HG03060 (cell line): ENCODE data around the gene DST.

Experiments used
- ATAC-seq: cut with Tn5 transposase; IDR thresholded peaks from one replicate; pipeline ENCODE4 v1.9.1; 2021; ENCODE audit warnings: low read depth, moderate number of reproducible peaks; ENCODE audit not compliant: unreplicated experiment

DST gene

DNA sequence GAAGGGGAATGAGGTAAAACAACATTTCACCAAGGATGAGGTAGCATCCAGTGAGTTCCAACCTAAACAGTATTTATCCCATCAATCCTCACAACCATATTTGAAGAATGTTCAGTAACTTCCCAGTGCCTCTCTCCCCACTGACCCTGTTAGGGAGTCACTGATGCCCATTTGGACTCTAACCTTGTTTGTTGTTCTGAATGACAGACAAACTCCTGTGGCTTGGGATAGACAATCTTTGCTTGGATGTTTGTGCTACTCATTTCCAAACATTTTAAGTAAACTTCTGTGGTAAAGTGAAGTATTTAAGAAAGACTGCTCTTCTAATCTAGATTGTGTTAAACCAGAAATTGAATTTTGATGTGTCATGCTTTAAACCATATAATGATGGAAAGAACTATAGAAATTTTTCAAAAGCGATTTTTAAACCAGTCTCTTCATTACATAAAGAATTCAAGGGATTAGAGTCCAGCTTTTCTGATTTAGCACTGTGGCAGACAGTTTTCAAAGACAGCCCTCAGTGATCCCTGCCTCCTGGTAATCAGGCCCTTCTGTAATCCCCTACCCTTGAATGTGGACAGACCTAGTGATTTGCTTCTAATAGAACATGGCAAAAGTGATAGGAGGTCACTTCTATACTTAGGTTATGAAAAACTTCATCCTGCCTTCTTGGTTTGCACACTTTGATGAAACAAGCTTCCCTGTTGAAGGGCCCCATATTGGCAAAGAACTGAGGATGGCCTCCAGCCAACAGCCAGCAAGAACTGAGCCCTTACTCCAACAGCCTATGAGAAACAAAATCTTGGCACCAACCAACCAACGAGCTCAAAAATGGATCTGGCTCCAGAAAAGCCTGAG is 191.6 kb downstream of the DST start:
- no peak for ATAC-seq

GRCh38 chr6:56450376-56450775 is 192.3 kb downstream of the DST start:
- no peak for ATAC-seq

GRCh38 chr6:56448046-56448445 is 194.6 kb downstream of the DST start:
- no peak for ATAC-seq

DNA sequence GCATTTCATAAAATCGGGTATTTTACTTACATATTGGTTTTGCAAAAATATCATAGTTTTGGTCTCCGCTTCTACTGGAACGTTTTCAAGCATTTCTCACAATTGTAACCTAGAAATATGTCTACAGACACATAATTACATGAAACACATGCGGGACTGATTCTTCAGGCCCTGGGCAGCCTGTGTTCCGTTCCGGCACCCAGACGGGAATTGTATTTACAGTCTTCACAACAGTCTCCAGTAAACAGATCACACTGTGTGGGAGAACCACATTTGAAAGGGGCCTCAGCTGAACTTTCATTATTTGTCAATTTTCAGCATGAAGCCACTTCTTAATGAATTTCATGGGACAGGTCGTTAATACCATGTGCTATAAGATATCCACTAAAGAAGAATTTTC is 196.9 kb downstream of the DST start:
- no peak for ATAC-seq

DNA sequence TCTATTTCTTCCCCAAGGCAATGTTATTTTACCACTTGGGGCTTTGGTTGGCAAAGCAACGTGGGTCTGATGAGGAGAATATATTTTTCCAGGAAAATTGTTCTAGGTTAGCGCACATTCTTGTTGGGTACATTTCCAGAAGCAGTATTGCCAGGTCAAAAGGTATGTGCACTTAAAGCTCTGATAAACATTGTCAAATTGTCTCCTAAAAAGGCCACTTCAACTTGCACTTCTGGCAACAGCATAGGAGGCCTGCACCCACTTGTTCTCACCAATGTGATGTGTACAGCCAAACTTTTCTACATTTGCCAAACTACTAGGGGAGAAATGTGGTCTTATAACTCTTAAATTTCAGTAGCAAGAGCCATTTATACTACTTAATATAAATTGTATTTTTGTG is 197.8 kb downstream of the DST start:
- ATAC-seq, result no peak

DNA sequence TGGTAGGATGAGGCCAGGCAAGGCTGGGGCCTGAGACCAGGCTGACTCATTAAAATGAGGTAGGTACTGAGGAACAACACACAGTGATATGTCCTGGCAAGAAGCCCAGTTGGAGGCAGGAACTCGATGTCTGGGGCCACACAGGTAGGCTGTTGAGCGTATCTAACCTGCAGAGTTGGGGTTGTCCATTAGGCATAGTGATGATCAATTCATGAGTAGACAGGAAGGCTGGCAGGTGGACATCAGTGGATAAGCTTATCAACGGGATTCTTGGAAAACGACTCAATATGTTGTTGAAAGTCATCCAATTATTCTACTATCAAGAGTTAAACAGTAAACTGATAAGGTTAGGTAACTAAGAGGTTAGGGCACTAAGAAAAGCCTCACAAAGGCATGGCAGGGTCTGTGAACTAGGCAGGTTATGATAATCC is 202.1 kb downstream of the DST start:
- ATAC-seq, result no peak

DNA sequence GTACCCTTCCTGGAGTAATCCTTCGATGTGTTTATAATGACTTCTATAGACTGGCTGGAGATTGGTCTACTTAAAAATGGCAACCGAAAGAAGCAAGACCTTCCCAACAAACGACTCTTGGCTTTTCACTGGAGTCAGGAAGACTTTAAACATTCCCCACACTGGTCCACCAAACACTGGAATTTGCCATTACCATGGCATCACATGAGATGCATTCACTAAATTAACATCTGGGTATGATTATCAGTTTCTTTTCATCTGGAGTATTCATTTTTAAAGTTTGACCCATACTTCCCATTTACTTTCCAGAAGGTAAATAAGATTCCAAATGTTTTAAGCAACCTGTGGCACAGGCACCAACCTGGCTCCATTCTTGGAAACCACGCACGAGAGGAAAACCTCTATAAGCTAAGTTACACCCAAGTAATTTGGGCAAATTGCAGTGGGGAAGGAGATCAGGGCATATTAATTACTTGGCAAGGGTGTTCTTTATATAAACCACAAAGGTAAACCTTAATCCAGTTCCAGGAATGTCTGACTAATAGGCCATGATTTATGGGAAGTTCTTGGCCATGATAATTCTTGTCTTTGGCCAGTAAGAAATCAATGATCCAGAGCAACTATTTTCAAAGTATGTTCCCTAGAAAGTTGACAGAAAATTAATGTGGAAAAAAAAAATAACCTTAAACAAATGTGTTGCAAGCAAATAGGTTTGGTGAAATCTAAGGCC is 205.4 kb downstream of the DST start:
- ATAC-seq, result no peak

DNA sequence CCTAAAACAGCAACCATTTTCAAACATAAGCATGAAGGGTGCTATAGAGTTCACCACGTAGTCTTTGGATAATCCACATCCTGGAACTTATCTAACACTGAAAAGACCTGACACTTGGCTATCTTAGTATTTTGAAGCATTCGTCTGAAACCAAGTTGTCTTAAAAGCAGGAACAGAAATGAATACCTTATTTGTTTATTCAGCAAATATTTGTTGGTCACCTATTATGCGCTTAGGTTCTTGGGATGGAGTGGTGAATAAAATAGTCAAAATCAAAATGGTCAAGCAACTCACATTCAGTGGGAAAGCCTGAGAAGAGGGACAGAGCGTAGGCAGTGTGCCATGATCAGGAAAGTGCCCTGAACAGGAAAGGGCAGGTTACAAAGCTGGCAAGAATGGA is 206.9 kb downstream of the DST start:
- no peak for ATAC-seq

DNA sequence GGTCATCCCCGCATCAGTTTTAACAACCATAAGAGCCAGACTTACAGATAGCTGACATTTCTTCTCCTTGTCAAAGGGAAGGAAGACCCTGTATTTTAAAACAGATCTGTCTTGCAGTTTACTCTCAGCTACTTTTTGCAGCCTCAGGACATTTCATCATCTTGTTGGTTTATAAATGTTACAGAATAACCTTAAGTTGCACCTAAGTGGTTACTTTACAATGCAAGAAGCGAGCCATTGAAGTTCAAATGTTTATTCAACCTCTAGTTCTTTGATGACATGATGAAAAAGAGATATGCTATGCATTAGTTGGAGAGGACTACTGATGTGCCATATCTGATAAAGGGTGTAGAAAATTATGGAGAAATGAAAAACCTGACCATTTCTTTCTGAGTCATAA is 207.4 kb downstream of the DST start:
- no peak for ATAC-seq

GRCh38 chr6:56434606-56435005 is 208.1 kb downstream of the DST start:
- no peak for ATAC-seq

- ATAC-seq, result no peak
These were observed 209.6 kb downstream of the DST start for GRCh38 chr6:56433119-56433518.

DNA sequence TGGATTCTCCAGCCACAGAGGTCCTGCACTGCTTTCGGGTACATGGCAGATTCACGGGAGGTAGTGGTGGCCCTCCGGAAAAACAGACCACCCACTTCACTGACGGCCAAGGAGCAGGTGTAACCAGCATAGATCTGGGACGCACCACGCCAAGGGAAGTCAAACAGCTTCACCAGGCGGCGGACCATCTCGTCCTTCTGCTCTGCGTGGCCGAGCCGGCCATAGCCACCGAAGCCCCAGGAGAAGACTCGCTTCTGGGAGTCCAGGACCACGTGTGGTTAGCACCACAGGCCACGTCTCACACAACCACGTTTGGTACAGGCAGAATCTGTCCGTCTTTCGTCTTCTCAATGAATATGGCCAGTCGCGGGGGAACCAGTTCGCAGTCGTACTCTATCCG is 210.5 kb downstream of the DST start:
- ATAC-seq, result no peak

DNA sequence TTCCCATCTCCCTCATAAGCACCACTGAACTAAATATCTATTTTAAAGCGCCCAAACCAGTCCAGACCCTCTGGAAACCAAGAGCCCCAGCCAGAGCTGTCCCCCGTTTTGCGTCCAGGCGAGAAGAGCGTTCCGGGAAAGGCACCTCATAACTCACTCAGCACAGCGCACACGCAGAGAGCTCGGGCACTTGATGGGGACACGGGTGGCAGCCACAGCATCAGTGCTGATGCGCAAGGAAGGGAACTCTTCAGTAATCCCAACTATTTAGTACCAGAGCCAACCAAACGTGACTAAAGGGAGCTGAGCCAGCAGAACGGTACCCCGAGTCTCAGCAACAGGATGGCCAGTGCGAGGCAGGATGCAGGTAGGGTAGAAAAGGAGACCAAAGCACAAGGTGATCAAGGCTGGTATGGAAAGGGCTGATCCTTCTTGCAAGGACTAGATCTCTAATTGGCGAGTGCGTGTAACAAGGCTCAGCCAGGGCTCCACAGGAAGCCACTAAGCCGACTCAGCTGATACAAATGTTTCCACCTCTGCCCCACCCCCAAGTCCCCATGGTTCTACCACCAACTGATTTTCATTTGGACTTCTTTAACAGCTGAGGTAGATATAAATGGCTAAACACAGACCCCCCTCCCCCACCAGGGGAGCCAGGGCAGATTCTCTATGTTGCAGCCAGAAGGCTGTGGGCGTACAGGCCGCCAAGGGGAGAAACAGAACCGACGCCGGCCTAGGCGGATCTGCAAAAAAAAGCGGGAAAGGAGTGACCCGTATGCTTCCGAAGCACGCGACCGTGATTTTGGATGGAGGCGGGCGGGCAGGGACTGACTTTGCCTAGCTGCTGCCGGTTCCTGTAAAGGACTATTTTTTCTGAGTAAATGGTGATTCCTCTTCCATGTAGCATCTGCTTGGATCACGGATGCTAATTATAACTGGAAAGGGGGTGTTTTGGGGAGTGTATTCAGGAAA is 211.8 kb downstream of the DST start:
- no peak for ATAC-seq

- no peak for ATAC-seq
These were observed 218.1 kb downstream of the DST start for GRCh38 chr6:56424542-56425083.

DNA sequence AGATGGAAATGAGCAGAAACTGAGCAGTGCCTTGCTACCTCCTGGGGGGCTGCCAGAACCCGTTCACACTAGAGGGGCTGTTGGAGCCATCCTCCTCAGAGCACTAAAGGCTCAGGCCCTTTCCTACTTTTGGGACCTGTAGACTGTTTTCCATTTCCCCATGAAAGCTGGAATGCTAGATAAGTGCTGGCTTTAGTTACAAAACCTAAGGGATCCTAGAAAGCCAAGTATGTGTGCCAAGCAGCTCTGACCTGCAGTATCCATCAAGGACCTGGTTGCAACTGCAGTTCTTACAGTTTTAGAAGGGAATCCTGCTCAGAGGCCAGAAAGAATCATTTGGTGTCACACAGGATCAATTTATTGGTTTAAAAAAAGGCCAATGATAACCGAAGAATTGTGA is 218.6 kb downstream of the DST start:
- no peak for ATAC-seq

- ATAC-seq, result no peak
These were observed 222.4 kb downstream of the DST start for GRCh38 chr6:56420296-56420695.

DNA sequence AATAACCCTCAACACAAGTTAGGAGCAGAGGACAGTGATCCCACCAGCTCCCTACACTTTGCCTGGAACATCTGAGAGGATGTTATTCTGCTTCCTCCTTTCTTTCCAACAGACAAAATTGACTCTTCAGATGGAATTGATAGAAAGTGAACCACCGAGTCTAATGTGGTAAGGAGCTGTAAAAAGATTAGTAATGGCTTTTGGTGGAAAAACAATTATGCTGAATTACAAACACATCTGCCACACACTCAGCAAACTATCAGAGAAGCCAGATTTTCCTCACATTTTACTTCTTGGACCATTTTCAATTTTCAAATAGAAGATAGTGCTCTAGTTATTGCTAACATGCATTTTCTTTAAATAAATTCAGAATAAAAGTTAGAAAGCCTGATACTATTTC is 223.5 kb downstream of the DST start:
- ATAC-seq, result no peak

DNA sequence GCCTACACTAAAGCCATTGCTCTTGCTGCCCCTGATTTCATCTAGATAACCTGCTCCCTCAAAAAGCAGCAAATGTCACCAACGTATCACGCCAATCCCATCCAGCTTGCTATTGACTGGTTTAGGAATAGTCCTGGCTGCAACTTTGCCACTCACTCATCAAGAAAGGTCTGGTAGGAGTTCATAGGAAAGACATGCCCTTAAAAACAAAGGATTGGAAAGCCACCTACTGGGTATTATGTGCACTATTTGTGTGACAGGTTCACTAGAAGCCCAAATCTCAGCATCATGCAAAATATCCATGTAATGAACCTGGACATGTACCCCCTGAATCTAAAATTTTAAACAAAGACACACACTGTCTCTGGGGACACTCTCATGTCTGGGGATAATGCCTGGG is 224.9 kb downstream of the DST start:
- ATAC-seq, result no peak

- no peak for ATAC-seq
These were observed 226.4 kb downstream of the DST start for GRCh38 chr6:56416247-56416646.

DNA sequence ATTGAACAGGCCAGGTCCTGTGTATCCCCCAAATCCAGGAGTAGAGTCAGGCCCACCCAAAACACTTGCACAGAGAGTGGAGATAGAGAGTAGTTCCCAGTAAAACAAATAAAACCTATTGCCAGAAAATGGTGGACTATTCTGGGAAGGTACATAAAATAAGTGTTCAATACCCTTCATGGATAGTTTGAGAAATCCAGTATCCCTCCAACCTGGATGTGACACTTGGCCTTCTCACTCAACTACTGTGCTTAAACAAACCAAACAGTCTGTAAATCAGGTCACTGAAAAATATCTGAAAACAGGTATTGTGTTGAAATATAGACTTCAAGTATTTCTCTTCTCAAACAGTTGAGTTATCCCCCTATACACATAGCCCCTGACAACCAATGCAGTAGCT is 233.7 kb downstream of the DST start:
- no peak for ATAC-seq
